ENCODE measurements around the gene DEPDC7.
A peak's percentile ranks its signal among the peaks of the same experiment; 100 is the strongest.
"Not testable (repeated sequence)": the region's sequence is repeated elsewhere in the genome, so short reads cannot be mapped to it uniquely, and the experiment has no call there.

DEPDC7 gene

GRCh38 chr11:33027233-33027632 is 11.6 kb downstream of the DEPDC7 start:
- no peak for DNase-seq

- no peak for DNase-seq
Measured at GRCh38 chr11:33027846-33028536, 12.3 kb downstream of the DEPDC7 start.

GRCh38 chr11:33028537-33028914 is 12.8 kb downstream of the DEPDC7 start:
- no peak for DNase-seq

- not testable (repeated sequence) for DNase-seq
Measured at GRCh38 chr11:33029218-33029617, 13.5 kb downstream of the DEPDC7 start.

- no peak for DNase-seq
Measured at GRCh38 chr11:33033493-33033892, 17.8 kb downstream of the DEPDC7 start.

GRCh38 chr11:33035011-33035410 is 19.3 kb downstream of the DEPDC7 start:
- no peak for DNase-seq

GRCh38 chr11:33039274-33040032 is 23.8 kb downstream of the DEPDC7 start, which contains the start of gene TCP11L1:
Gene TCP11L1, plus strand, starts transcription at chr11:33039572. Its CDS starts 4,202 bp downstream, at chr11:33043774.
- peak; percentile 74 to 82 for DNase-seq

- DNase-seq, result peak; percentile 38 to 65
Measured at GRCh38 chr11:33040033-33040861, 24.6 kb downstream of the DEPDC7 start.

GRCh38 chr11:33040862-33041453 is 25.3 kb downstream of the DEPDC7 start:
- DNase-seq, result no peak

GRCh38 chr11:33043221-33043830 is 27.6 kb downstream of the DEPDC7 start:
- DNase-seq, result no peak

- DNase-seq, result no peak
Measured at GRCh38 chr11:33044285-33044756, 28.6 kb downstream of the DEPDC7 start.

GRCh38 chr11:33045551-33046255 is 30.0 kb downstream of the DEPDC7 start:
- DNase-seq, result no peak

- peak in 1 of 2 donors; percentile 30 for DNase-seq
Measured at GRCh38 chr11:33048701-33049100, 33.0 kb downstream of the DEPDC7 start.

- not testable (repeated sequence) for DNase-seq
Measured at GRCh38 chr11:33049565-33050408, 34.1 kb downstream of the DEPDC7 start.

- DNase-seq, result no peak
Measured at GRCh38 chr11:33052231-33052630, 36.6 kb downstream of the DEPDC7 start.

GRCh38 chr11:33055375-33055774 is 39.7 kb downstream of the DEPDC7 start:
- no peak for DNase-seq

GRCh38 chr11:33057284-33057683 is 41.6 kb downstream of the DEPDC7 start:
- DNase-seq, result no peak

GRCh38 chr11:33059331-33060007 is 43.8 kb downstream of the DEPDC7 start:
- no peak for DNase-seq

- DNase-seq, result no peak
Measured at GRCh38 chr11:33060271-33060670, 44.6 kb downstream of the DEPDC7 start.

- no peak for DNase-seq
Measured at GRCh38 chr11:33062137-33062536, 46.5 kb downstream of the DEPDC7 start.

Measured in CD4-positive, alpha-beta T cell treated with Interferon alpha-2 for 1 hour (primary cell).